SW 1271 (cell line): ENCODE measurements around the gene FTO.

ENCODE experiments used
- DNase-seq, 2 experiments: peaks; one replicate each; lab custom pipeline; 2025; lab: John Stamatoyannopoulos, UW

FTO gene

GRCh38 chr16:54009464-54010176, 305.7 kb downstream of the FTO start:
- no peak for DNase-seq

- DNase-seq, result no peak
Measured at GRCh38 chr16:54015147-54015546, 311.2 kb downstream of the FTO start.

- DNase-seq, result no peak
Measured at GRCh38 chr16:54022362-54022761, 318.4 kb downstream of the FTO start.

DNA sequence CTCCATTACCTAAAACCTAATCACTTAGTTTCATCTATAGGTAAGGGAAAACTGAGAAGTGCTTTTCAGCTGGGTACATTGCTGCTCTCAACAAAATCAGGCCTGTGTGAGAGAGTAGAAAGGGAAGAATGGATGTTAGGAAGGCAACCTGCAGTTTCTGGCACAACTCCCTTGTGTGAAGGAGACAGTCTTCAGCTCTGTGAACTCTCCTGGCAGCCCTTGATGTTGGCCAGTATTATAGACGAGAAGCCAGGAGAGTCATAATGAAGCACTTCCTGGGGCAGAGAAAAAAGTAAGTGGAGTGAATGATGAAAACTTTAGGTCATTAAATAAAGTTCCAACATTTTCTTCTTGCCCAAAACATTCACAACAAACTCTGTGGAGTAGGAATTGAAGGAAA, 322.5 kb downstream of the FTO start:
- DNase-seq, result no peak

- DNase-seq, result peak in 1 of 2 experiments; percentile 8
Measured at GRCh38 chr16:54027062-54027461, 323.1 kb downstream of the FTO start.

- no peak for DNase-seq
Measured at GRCh38 chr16:54027558-54027957, 323.6 kb downstream of the FTO start.

GRCh38 chr16:54027995-54028394, 324.0 kb downstream of the FTO start:
- no peak for DNase-seq

DNA sequence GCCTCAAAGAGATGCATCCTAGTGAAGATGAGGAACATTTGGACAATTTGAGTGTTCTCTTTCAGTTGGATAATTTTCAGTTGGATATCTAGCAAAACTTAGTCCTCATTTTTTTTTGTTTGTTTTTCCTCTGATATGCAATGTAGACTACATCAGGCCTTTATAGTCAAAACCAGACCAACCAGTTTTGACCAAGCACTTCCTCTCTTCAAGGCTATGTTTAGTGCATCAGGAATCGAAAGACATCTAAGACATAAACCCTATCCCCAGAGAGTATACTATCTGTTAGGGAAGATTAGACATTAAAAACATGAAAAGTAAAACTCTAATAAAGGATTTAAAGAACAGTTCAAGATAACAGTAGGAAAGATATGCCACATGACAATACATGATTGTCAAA, 326.5 kb downstream of the FTO start:
- no peak for DNase-seq

DNA sequence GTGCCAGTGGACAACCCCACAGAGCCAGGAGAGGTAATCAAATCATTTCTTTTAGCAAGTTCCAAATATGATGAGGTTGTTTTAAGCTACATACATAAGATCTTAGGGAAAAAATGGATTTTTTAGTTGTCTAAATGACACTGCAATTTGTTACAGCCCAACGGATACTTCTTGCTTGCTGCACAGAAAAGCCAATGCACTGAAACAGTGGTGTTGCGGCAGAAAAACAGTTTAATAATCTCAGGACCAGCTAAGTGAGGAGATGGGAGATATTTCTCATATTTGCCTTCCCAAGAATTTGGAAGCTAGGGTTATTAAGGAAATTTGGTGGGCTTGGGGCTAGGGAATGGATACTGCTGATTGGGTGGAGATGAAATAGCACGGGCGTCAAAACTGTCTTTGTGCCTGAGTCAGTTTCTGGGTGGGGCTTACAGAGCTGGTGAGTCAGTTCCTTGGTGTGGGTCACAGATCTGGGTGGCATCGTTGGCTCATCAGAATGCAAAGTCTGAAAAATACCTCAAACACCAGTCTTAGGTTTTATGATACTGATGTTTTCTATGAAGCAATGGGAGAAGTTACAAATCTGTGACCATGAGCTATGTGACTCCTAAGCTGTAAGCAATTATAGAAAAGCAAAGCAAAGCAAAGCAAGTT, 327.3 kb downstream of the FTO start:
- no peak for DNase-seq

- no peak for DNase-seq
Measured at GRCh38 chr16:54033747-54034146, 329.8 kb downstream of the FTO start.

DNA sequence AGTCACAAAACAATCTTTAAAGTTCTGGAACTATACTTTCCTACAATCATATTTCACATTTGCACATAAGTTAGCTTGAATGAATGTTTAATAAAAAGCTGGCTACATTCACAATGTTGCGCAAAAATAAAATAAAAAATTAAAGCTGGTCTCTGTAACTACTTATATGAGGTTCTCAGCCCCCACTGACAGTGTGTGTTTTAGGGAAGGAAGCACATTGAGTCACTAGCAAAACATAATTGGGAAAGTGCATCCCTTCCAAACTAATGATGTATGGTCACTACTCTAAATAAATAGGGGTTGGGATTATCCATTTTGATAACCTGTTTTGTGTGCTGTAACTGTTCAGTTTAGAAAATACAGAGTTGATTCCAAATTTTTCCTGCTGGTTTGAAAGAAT, 330.7 kb downstream of the FTO start:
- no peak for DNase-seq

DNA sequence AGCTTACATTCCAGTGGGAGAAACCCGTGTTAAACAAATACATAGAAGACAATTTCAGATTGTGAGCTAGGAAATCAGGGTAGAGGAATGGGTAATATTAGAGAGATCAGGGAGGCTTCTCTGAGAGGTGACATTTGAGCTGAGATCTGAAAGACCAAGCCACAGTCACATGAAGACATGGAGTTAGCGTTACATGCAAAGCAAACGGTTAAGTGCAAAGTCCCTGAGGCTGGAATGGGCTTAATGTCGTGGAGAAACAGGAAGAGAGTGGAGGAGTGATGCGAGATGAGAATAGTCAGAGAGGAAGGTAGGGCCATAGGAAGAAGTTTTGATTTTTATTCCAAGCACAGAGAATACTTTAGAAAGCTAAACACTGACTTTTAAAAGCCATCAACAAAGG, 336.5 kb downstream of the FTO start:
- DNase-seq, result no peak

- no peak for DNase-seq
Measured at GRCh38 chr16:54040975-54041374, 337.0 kb downstream of the FTO start.

- DNase-seq, result no peak
Measured at GRCh38 chr16:54048586-54049495, 344.9 kb downstream of the FTO start.

- no peak for DNase-seq
Measured at GRCh38 chr16:54049591-54050458, 345.9 kb downstream of the FTO start.

DNA sequence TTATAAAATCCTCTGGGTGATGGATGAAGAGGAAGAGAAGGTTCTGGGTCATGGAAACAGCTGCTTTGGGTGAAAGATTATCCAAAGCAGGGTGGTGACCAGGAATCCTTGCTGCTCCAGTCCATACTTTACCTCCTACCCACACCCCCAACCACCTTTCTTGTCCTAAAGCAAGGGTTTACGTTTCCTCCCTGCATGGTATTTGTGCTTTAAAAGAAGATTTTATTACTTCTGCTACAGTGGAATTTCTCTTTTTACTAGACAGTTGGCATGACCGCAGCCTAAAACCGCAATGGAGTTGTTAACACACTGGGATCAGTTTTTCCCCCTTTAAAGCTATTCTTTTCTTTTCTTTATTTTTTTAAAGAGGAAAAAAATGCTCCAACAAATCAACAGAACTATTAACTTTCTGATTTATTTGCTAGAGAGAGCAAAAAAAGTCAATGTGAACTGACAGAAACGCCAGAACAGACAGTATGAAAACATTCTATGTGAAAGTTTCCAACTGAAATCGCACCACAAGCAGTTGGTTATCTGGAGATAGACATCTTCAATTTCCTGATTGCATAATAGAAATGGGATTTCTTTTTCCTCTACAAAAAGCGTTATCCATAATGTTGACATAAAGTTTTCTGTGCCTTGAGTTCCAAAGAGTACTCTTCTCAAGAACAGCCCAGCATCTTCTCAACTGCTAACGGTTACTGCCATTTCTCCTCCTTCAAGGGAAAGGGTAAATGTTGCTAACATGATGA, 346.7 kb downstream of the FTO start:
- DNase-seq, result no peak

DNA sequence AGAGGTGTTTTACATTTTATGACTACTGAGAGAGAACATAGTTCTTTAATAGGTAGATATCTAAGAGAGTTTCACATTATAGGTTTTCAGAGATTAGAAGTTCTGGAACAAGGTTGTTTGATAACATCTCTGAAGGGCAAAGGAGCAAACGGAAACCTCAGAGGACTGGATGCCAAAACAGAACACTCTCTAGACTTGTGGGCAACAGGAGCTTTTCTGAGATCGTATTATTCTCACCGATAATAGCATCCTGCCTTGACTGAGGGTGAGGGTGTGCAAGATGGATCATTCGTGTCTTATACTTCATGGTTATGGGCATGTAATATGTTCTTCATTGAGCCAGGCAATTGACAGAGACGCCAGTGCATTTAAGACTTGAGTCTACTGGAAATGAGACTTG, 347.9 kb downstream of the FTO start:
- no peak for DNase-seq

- DNase-seq, result no peak
Measured at GRCh38 chr16:54052271-54052670, 348.3 kb downstream of the FTO start.

- DNase-seq, result no peak
Measured at GRCh38 chr16:54053891-54054820, 350.2 kb downstream of the FTO start.

DNA sequence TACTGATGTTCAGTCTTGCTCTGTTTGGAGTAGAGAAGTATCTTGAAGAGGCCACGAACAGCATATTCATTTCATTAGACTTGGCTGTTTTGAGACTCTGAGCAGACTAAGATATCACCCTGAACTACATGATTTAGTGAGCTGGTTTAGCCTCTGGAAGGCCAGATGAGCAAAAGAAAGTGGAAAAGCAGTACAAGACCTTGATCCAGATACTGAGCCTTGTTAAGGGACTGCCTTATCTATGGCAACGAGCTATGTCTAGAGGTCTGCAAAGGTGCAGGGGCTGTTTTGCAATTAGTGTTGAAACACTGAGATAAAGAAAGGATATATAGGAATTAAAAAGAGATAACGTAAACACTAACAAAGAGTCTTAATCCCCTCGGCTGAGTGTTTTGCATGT, 351.2 kb downstream of the FTO start:
- DNase-seq, result no peak
